ENCODE measurements around the gene NUDT21.
"Not testable (repeated sequence)": the region's sequence is repeated elsewhere in the genome, so short reads cannot be mapped to it uniquely, and the experiment has no call there.

The NUDT21 gene

GRCh38 chr16:56389554-56389953, 61.6 kb downstream of the NUDT21 start:
- H3K4me3 ChIP-seq (ENCODE audit: insufficient read length, low read depth) = no peak overlapping the region
- no peaks in the 10 kb centered on the region for H3K4me1 ChIP-seq (ENCODE audit: insufficient read depth, insufficient read length)
- H3K9me3 ChIP-seq (ENCODE audit: insufficient read depth, low read length) = peaks cover 18% of the 10 kb centered on the region
- no peaks in the 10 kb centered on the region for H3K27me3 ChIP-seq (ENCODE audit: insufficient read depth, insufficient read length)
- no peak overlapping the region for H3K9ac ChIP-seq (ENCODE audit: insufficient read length, low read depth)
- H3K36me3 ChIP-seq (ENCODE audit: insufficient read depth, insufficient read length, low read length) = peaks cover 57% of the 10 kb centered on the region
- TF ChIP-seq ZNF274 (IDR thresholded peaks at IDR 0.05; ENCODE audit: low read depth, low read length) (no peak), YY1 (IDR thresholded peaks at IDR 0.05; ENCODE audit: insufficient read depth, insufficient read length) (no peak), SUZ12 (IDR thresholded peaks at IDR 0.05; ENCODE audit: extremely low read depth, insufficient read depth, insufficient read length) (no peak)
- DNase-seq (ENCODE audit: low read depth, low spot score) = no peak

GRCh38 chr16:56388209-56388608, 62.9 kb downstream of the NUDT21 start:
- TF ChIP-seq ZNF274 (IDR thresholded peaks at IDR 0.05; ENCODE audit: low read depth, low read length) = no peak
- no peak for TF ChIP-seq SUZ12 (IDR thresholded peaks at IDR 0.05; ENCODE audit: extremely low read depth, insufficient read depth, insufficient read length)
- TF ChIP-seq YY1 (IDR thresholded peaks at IDR 0.05; ENCODE audit: insufficient read depth, insufficient read length) = no peak

GRCh38 chr16:56387396-56387795, 63.7 kb downstream of the NUDT21 start:
- no peak for TF ChIP-seq YY1 (IDR thresholded peaks at IDR 0.05; ENCODE audit: insufficient read depth, insufficient read length)
- TF ChIP-seq ZNF274 (IDR thresholded peaks at IDR 0.05; ENCODE audit: low read depth, low read length) = no peak
- TF ChIP-seq SUZ12 (IDR thresholded peaks at IDR 0.05; ENCODE audit: extremely low read depth, insufficient read depth, insufficient read length) = no peak
- no peak for DNase-seq (ENCODE audit: low read depth, low spot score)
- H3K9ac ChIP-seq (ENCODE audit: insufficient read length, low read depth) = no peak overlapping the region
- no peaks in the 10 kb centered on the region for H3K27me3 ChIP-seq (ENCODE audit: insufficient read depth, insufficient read length)
- peaks cover 64% of the 10 kb centered on the region for H3K36me3 ChIP-seq (ENCODE audit: insufficient read depth, insufficient read length, low read length)
- H3K9me3 ChIP-seq (ENCODE audit: insufficient read depth, low read length) = peaks cover 18% of the 10 kb centered on the region
- H3K4me1 ChIP-seq (ENCODE audit: insufficient read depth, insufficient read length) = no peaks in the 10 kb centered on the region
- no peak overlapping the region for H3K4me3 ChIP-seq (ENCODE audit: insufficient read length, low read depth)

More at GRCh38 chr16:56388209-56388608, 62.9 kb downstream of the NUDT21 start:
- H3K9ac ChIP-seq (ENCODE audit: insufficient read length, low read depth) = no peak overlapping the region
- H3K27me3 ChIP-seq (ENCODE audit: insufficient read depth, insufficient read length) = no peaks in the 10 kb centered on the region
- peaks cover 64% of the 10 kb centered on the region for H3K36me3 ChIP-seq (ENCODE audit: insufficient read depth, insufficient read length, low read length)
- peaks cover 18% of the 10 kb centered on the region for H3K9me3 ChIP-seq (ENCODE audit: insufficient read depth, low read length)
- no peak for DNase-seq (ENCODE audit: low read depth, low spot score)
- no peak overlapping the region for H3K4me3 ChIP-seq (ENCODE audit: insufficient read length, low read depth)
- no peaks in the 10 kb centered on the region for H3K4me1 ChIP-seq (ENCODE audit: insufficient read depth, insufficient read length)

GRCh38 chr16:56384074-56384721, 66.9 kb downstream of the NUDT21 start:
- Histone ChIP-seq H3K4me1 (ENCODE audit: insufficient read depth, insufficient read length) (no peaks in the 10 kb centered on the region), H3K4me3 (ENCODE audit: insufficient read length, low read depth) (no peak overlapping the region), H3K9me3 (ENCODE audit: insufficient read depth, low read length) (peaks cover 11% of the 10 kb centered on the region; the same call in 1 of the 2 replicates), H3K36me3 (ENCODE audit: insufficient read depth, insufficient read length, low read length) (peaks cover 60% of the 10 kb centered on the region), H3K9ac (ENCODE audit: insufficient read length, low read depth) (no peak overlapping the region), H3K27me3 (ENCODE audit: insufficient read depth, insufficient read length) (no peaks in the 10 kb centered on the region)
- no peak for DNase-seq (ENCODE audit: low read depth, low spot score)
- no peak for TF ChIP-seq ZNF274 (IDR thresholded peaks at IDR 0.05; ENCODE audit: low read depth, low read length)
- no peak for TF ChIP-seq SUZ12 (IDR thresholded peaks at IDR 0.05; ENCODE audit: extremely low read depth, insufficient read depth, insufficient read length)
- TF ChIP-seq YY1 (IDR thresholded peaks at IDR 0.05; ENCODE audit: insufficient read depth, insufficient read length) = no peak

GRCh38 chr16:56382901-56383355, 68.2 kb downstream of the NUDT21 start:
- peaks cover 53% of the 10 kb centered on the region for H3K36me3 ChIP-seq (ENCODE audit: insufficient read depth, insufficient read length, low read length)
- H3K4me3 ChIP-seq (ENCODE audit: insufficient read length, low read depth) = no peak overlapping the region
- H3K4me1 ChIP-seq (ENCODE audit: insufficient read depth, insufficient read length) = no peaks in the 10 kb centered on the region
- no peak overlapping the region for H3K9ac ChIP-seq (ENCODE audit: insufficient read length, low read depth)
- H3K9me3 ChIP-seq (ENCODE audit: insufficient read depth, low read length) = peaks cover 17% of the 10 kb centered on the region; the same call in 1 of the 2 replicates
- H3K27me3 ChIP-seq (ENCODE audit: insufficient read depth, insufficient read length) = no peaks in the 10 kb centered on the region
- no peak for DNase-seq (ENCODE audit: low read depth, low spot score)
- TF ChIP-seq SUZ12 (IDR thresholded peaks at IDR 0.05; ENCODE audit: extremely low read depth, insufficient read depth, insufficient read length) (no peak), YY1 (IDR thresholded peaks at IDR 0.05; ENCODE audit: insufficient read depth, insufficient read length) (no peak), ZNF274 (IDR thresholded peaks at IDR 0.05; ENCODE audit: low read depth, low read length) (no peak)

- DNase-seq (ENCODE audit: low read depth, low spot score) = no peak
- Histone ChIP-seq H3K9me3 (ENCODE audit: insufficient read depth, low read length) (peaks cover 17% of the 10 kb centered on the region; the same call in 1 of the 2 replicates), H3K4me1 (ENCODE audit: insufficient read depth, insufficient read length) (no peaks in the 10 kb centered on the region), H3K4me3 (ENCODE audit: insufficient read length, low read depth) (no peak overlapping the region), H3K27me3 (ENCODE audit: insufficient read depth, insufficient read length) (no peaks in the 10 kb centered on the region), H3K36me3 (ENCODE audit: insufficient read depth, insufficient read length, low read length) (peaks cover 49% of the 10 kb centered on the region), H3K9ac (ENCODE audit: insufficient read length, low read depth) (no peak overlapping the region)
- TF ChIP-seq SUZ12 (IDR thresholded peaks at IDR 0.05; ENCODE audit: extremely low read depth, insufficient read depth, insufficient read length) (no peak), YY1 (IDR thresholded peaks at IDR 0.05; ENCODE audit: insufficient read depth, insufficient read length) (no peak), ZNF274 (IDR thresholded peaks at IDR 0.05; ENCODE audit: low read depth, low read length) (no peak)
Measured at GRCh38 chr16:56382459-56382858, 68.7 kb downstream of the NUDT21 start.

- DNase-seq (ENCODE audit: low read depth, low spot score); H3K4me1 ChIP-seq (ENCODE audit: insufficient read depth, insufficient read length); H3K4me3 ChIP-seq (ENCODE audit: insufficient read length, low read depth); H3K9ac ChIP-seq (ENCODE audit: insufficient read length, low read depth); H3K27me3 ChIP-seq (ENCODE audit: insufficient read depth, insufficient read length): not testable (repeated sequence)
- peaks cover 44% of the 10 kb centered on the region for H3K36me3 ChIP-seq (ENCODE audit: insufficient read depth, insufficient read length, low read length)
- H3K9me3 ChIP-seq (ENCODE audit: insufficient read depth, low read length) = peaks cover 17% of the 10 kb centered on the region; the same call in 1 of the 2 replicates
Measured at GRCh38 chr16:56380778-56381485, 70.2 kb downstream of the NUDT21 start.
